Measurements from ENCODE around the gene EP300.
"Not testable (repeated sequence)": the region's sequence is repeated elsewhere in the genome, so short reads cannot be mapped to it uniquely, and the experiment has no call there.

The EP300 gene

DNA sequence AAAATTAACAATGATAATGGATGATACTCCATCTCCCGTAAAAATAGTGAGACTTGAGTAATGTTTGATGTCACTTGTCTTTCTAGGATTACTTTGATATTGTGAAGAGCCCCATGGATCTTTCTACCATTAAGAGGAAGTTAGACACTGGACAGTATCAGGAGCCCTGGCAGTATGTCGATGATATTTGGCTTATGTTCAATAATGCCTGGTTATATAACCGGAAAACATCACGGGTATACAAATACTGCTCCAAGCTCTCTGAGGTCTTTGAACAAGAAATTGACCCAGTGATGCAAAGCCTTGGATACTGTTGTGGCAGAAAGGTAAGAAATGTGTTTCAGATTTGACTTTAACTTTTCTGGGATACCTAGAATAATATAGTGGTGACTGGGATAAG is 64.7 kb downstream of the EP300 start:
- DNase-seq, result no peak

DNA sequence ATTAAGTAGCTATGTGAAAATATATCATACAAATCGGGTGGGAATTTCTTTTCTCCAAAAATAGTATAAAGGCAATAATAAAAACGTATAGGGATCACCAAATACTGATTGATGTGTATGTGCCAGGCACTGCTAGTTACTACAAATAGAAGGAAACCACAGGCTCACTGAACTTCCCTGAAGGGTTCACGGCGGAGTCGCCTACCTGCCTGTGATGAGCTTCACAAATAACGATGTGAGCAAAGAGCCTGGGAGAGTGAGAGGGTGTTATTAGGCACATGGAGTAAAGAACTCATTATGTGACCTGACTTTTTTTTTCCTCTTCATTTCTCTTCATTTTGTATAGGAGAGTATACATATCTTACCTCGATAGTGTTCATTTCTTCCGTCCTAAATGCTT is 76.8 kb downstream of the EP300 start:
- no peak for DNase-seq

DNA sequence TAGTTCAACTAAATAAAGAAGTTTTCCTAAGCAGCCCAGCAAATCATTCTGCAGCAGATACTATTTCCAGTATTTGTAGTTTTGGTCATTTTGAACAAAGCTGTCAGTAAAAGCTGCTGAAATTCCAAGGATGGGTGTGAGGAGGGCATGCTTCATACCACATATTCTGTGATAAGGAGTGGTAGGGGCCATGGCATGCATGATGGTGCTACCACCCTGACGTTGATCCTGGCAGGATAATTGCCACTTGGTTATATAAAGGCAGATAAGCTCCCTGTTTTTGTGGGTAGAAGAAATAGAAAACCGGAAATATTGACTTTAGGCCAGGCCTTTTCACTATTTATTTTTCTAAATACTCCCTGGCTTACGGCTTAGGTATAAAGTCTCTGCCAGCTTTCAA is 79.6 kb downstream of the EP300 start:
- DNase-seq, result no peak

DNA sequence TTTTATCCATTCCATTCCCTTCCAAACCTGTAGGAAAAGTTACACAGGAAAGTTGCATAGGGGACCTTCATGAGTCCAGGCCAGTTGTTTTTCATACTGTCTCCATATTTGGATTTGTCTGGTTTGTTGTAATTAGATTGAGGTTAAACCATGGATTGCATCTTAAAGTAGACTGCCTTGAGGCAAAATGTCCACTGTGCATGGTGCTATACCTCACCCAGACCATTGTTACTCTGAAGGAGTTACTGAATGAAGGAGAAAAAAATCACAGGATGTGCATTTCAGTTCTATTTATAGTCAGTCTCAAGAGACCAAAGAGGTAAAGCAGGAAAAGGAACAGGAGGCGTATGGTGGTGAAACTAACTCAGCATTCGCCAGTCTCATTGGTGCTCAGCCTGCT is 83.2 kb downstream of the EP300 start:
- no peak for DNase-seq

DNA sequence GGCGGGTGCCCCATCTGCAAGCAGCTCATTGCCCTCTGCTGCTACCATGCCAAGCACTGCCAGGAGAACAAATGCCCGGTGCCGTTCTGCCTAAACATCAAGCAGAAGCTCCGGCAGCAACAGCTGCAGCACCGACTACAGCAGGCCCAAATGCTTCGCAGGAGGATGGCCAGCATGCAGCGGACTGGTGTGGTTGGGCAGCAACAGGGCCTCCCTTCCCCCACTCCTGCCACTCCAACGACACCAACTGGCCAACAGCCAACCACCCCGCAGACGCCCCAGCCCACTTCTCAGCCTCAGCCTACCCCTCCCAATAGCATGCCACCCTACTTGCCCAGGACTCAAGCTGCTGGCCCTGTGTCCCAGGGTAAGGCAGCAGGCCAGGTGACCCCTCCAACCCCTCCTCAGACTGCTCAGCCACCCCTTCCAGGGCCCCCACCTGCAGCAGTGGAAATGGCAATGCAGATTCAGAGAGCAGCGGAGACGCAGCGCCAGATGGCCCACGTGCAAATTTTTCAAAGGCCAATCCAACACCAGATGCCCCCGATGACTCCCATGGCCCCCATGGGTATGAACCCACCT is 84.7 kb downstream of the EP300 start:
- no peak for DNase-seq

DNA sequence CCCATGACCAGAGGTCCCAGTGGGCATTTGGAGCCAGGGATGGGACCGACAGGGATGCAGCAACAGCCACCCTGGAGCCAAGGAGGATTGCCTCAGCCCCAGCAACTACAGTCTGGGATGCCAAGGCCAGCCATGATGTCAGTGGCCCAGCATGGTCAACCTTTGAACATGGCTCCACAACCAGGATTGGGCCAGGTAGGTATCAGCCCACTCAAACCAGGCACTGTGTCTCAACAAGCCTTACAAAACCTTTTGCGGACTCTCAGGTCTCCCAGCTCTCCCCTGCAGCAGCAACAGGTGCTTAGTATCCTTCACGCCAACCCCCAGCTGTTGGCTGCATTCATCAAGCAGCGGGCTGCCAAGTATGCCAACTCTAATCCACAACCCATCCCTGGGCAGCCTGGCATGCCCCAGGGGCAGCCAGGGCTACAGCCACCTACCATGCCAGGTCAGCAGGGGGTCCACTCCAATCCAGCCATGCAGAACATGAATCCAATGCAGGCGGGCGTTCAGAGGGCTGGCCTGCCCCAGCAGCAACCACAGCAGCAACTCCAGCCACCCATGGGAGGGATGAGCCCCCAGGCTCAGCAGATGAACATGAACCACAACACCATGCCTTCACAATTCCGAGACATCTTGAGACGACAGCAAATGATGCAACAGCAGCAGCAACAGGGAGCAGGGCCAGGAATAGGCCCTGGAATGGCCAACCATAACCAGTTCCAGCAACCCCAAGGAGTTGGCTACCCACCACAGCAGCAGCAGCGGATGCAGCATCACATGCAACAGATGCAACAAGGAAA is 85.4 kb downstream of the EP300 start:
- no peak for DNase-seq

DNA sequence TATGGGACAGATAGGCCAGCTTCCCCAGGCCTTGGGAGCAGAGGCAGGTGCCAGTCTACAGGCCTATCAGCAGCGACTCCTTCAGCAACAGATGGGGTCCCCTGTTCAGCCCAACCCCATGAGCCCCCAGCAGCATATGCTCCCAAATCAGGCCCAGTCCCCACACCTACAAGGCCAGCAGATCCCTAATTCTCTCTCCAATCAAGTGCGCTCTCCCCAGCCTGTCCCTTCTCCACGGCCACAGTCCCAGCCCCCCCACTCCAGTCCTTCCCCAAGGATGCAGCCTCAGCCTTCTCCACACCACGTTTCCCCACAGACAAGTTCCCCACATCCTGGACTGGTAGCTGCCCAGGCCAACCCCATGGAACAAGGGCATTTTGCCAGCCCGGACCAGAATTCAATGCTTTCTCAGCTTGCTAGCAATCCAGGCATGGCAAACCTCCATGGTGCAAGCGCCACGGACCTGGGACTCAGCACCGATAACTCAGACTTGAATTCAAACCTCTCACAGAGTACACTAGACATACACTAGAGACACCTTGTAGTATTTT is 86.1 kb downstream of the EP300 start:
- no peak for DNase-seq

DNA sequence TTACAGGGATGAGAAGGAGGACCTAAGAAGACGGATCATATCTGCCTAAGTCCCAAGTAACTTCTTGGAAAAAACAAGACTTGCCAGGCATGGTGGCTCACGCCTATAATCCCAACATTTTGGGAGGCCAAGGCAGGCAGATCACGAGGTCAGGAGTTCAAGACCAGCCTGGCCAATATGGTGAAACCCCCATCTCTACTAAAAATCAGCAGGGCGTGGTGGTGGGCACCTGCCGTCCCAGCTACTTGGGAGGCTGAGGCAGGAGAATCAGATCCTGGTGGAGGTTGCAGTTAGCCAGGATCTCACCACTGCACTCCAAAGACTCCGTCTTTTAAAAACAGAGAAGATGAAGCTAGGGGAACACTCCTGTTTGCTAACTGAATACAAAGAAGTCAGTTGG is 88.0 kb downstream of the EP300 start:
- DNase-seq, result not testable (repeated sequence)

DNA sequence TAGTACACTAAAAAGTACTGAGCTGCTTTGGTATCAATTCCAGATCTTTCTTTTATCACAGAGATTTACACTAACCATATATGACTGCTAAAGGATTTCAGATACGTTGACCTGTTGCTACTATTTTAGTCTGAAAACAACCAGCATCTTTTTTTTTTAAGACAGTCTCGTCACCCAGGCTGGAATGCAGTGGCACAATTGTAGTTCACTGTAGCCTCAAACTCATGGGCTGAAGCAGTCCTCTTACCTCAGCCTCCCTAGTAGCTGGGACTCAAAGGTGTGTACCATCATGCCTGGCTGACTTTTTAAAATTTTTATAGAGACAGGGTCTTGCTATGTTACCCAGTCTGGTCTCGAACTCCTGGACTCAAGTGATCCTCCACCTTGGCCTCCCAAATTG is 88.5 kb downstream of the EP300 start:
- no peak for DNase-seq

DNA sequence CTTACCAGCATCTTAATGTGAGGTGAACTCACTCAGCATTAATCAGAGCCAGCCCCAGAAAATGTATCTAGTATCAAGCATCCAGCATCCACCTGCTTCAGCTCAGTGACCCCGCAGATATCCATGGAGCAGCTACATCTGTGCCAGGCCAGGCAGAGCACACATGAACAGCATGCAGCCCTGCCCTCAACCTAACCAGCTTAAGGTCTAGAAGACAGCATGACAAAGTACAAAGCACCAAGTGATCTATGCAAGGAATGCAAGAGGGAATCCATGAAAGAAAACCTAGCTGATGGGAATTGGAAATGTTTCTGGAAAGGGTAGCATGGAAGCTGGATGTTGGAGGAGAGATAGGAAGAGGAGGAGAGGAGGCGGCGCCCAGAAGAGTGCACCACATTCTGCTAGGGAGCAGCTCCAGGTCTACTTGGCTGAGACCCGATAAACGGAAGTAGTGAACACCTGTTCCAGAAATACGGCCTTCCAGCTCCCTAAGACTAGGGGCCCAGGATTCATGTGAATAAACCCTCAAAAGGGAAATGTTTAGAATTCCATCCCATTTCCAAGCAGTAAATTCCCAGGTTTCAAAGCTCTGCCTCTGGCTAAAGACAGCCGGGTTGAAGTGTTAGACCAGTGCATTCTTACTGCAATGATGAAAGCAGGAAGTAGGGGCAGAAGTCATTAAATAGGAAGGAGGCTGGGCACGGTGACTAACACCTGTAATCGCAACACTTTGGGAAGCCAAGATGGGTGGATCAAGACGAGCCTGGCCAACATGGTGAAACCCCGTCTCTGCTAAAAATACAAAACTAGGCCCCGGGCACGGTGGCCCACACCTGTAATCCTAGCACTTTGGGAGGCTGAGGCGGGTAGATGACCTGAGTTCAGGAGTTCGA is 89.2 kb downstream of the EP300 start:
- no peak for DNase-seq

DNA sequence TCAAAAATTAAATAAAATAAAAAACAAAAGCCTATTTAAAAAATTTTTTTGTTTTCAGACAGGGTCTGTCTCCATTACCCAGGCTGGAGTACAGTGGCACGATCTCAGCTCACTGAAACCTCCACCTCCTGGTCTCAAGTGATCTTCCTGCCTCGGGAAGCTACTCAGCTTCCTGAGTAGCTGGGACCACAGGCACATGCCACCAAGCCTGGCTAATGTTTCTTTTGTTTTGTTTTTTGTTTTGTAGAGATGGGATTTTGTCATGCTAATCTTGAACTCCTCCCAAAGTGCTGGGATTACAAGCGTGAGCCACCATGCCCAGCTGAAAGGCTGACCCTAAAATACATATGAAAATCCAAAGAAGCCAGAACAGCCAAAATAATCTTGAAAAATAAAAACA is 92.3 kb downstream of the EP300 start:
- DNase-seq, result no peak

DNA sequence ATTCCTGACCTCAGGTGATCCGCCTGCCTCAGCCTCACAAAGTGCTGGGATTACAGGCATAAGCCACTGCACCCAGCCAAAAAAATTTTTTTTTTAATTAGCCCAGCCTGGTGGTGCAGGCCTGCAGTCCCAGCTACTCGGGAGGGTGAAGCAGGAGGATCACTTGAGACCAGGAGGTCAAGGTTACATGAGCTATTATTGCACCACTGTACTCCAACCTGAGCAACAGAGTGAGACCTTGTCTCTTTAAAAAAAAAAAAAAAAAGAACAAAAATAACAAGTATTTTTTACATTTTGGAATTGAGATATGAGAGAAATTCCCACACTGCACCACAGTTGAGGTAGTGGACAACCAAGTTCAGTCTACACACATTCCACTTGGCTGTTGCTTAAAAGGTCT is 99.1 kb downstream of the EP300 start:
- peak; percentile 4 for DNase-seq

DNA sequence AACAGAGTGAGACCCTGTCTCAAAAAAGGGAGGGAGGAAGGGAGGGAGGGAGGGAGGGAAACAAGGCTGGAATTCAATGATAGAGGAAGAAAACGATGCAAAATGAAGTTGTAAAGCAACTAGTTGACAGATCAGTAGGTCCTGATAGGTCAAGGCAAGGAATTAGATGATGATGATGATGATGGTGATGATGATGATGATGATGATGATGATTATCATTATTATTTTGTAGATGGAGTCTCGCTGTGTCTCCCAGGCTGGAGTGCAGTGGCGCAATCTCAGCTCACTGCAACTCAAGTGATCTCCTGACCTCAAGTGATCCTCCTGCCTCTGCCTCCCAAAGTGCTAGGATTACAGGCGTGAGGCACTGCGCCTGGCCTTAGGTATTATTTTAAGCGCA is 101.4 kb downstream of the EP300 start:
- DNase-seq, result peak; percentile 46

DNA sequence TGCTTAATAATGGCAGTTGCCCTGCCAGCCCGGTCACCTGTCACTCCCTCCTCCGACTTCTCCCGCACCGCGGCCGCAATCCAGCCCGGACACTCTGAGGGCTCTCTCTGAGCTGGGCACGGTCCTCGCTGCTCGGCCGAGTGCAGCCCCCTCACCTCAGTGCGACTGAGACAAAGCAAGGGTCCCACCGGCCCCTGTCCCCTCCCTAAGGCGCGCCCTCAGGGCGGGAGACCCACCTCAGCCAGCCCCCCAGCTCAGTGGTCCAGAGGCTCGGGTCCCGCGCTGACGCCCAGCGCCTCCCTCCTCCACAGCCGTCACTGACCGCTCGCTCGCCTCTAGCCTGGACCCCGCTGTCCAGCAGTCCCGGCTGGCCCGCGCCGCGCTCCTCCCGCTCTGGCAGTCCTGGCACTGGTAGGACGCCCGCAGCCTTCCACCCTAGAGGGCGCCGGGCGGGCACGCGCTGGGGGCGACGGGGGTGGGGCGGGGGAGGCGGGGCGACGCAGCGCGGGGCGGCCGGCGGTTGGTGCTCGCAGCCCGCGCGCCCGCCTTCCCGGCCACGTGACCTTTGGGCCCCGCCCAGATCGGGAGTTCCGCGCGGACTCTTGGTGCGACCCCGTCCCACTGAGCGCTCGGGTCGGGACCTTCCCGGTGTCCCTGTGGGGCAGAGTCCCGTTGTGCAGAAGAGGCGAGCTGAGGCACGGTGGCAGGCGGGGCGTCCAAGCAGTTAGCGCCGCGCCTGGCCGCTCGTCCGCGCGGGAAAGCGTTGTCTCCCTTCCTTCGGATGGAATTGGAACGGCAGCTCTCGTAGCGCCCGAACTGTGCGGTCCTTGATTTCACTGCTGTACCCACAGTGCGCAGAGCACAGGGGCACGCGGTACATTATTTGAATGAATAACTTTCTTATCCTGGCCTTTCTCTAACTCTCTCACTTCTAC is 104.9 kb downstream of the EP300 start:
- DNase-seq, result peak; percentile 95

DNA sequence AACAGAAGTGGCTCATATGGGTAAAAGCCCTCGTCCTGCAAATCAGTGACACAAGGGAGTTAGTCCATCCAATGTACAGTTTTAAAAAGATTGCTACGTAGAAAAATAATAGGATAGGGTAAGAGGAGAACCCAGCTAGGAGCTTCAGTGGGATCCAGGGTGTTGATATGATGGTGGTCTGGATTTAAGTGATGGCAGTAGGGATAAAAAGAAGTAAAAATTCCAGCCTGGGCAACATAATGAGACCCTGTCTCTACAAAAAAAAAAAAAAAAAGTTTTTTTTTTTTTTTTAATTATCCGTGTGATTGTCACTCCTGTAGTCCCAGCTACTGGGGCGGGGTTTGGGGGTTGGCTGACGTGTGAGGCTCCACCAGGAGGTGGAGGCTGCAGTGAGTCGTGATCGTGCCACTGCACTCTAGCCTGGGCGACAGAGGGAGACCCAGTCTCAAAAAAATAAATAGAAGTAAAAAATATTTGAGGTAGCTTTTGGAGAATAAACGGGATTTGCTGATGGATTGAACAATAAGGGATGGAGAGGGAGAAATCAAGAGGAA is 105.7 kb downstream of the EP300 start:
- peak; percentile 84 for DNase-seq

DNA sequence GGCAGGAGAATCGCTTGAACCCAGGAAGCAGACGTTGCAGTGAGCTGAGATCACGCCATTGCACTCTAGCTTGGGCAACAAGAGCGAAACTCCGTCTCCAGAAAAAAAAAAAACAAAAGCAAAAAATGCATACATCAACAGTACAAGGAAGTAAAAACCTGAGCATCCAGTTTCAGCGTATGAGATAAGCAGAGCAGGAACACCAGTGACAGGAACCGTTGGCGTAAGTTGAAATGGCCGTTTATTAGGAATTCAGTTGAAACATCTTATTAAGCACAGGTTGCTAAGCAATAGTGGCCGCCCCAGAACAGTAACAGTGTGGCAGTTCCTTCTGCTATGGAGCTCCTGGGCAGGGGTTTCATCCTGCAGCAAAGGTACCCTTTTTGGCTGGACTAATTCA is 108.7 kb downstream of the EP300 start:
- no peak for DNase-seq

DNA sequence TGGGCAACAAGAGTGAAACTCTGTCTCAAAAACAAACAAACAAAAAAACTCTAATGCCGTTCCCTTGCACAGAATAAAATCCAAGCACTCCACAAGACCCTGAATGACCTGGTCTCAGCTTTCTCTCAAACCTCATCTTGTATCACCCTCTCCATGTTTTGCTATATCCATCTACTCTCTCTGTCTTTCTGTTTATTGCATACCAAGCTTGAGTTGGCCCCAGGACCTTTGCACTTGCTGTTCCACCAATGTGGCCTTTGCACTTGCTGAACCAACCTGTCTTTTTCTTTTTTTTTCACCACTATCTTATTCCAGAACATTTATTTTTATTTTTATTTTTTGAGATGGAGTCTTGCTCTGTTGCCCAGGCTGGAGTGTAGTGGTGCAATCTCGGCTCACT is 110.7 kb downstream of the EP300 start:
- no peak for DNase-seq

DNA sequence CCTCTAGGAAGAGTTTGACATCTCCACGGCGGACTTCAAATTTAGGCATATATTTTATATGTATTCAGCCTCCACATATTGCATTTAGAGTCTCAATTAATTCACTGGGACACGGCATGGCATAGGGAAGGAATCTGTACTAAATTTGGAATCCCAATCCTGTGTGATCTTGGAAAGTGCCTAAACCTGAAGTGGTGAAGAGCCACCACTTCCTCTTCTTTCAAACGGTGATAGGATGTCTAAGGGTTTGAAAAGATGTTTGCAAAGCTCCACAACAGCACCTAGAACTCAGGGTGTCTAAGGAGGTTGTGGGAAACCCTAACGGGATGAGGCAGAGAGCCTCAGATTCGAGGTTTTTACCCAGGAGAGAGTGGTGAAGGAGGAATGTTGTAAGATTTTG is 111.7 kb downstream of the EP300 start:
- no peak for DNase-seq

DNA sequence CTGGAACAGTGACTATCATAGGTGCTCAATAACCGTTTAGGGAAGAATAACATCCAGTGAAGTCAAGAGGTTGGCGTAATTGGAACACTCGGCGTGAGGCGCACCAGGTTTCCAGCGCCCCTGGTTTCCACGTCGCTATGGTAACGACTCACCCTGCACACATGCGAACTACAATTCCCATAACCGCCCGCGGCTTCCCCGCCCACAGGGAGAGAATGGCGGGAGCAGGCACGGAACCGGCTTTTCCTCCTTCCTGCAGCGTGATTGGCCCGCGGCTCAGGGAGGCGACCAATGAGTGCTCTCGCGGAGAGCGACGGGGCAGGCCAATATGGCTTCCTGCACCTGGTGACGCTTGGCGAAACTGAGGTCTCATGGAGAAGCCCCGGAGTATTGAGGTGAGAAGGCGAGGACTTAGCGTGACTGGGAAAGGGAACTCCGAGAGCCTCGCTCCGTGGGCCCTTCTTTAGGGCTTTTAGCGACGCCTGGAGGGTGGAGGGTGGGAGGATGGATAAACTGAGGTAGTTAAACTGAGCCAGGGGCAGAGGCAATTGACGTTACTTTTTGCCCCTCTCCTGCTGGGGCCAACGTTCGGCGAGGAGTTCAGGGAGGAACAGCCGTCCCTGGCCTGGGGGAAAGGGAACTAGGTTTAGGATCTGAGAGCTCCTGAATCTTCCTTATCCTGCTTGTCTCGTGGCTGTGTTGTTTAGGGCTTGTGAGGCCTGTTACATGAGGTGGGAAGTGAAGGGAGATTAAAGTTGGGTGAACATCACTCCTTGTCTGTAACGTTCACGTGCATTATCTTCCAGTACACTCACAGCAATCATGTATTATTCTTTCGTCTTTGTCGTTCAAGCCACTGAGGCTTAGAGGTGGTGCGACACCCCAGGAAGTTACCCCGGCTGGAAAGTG is 112.9 kb downstream of the EP300 start, which contains the start of gene L3MBTL2:
Gene L3MBTL2, plus strand, starts transcription at position 321 of the 909 bp plus-strand sequence. Its CDS starts 51 bp downstream, at position 372.
- DNase-seq, result peak; percentile 100

DNA sequence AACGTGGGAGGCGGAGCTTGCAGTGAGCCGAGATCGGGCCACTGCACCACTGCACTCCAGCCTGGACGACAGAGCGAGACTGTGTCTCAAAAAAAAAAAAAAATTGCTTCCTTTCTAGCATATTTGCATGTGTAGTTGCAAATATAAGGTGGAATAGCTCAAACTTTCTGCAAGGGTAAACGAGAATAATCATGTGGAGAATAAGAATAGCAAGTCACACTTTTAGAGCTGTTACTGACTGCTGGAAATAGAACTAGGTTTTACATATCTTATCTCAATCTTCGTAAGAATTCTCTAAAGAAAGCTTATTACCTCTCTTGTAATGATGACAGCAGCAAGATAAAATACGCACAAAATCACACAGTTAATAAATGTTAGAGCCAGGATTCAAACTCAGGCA is 114.3 kb downstream of the EP300 start:
- no peak for DNase-seq

DNA sequence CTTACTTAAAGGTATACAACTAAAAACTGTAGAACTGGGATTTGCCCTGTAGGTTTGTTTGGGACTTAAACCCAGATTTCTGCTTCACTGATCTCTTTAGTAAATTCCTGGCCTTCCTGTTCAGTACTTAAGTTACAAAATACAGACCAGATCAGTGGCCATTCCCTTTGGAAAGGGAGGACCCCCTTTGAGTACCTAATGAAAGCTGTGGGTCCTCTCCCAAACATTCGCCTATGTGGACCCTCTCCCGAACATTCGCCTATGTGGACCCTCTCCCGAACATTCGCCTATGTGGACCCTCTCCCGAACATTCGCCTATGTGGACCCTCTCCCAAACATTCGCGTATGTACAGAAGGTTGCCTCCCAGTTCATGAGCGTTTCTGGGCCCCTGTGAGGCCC is 123.0 kb downstream of the EP300 start:
- DNase-seq, result no peak

All from activated effector memory CD4-positive, alpha-beta T cell treated with anti-CD3 and anti-CD28 coated beads, Interleukin-2, amount 50 U/mL, for 16 hours (primary cell).